Panc1 (cell line): ENCODE results near the gene SST.

Experiments
- POLR2AphosphoS5 ChIP-seq: IDR thresholded peaks from 2 replicates; pipeline ENCODE4 v1.6.1; 2012; ENCODE audit warnings: mild to moderate bottlenecking, low read depth, low read length, moderate library complexity
- SIN3A ChIP-seq: IDR thresholded peaks from 2 replicates; pipeline ENCODE4 v1.6.1; 2012; ENCODE audit warnings: low read depth, mild to moderate bottlenecking, low read length, moderate library complexity, borderline replicate concordance; ENCODE audit not compliant: insufficient read depth
- TF ChIP-seq, protein P1 (sequence below): fragments of 450-650 bp; IDR thresholded peaks from 2 replicates; pipeline ENCODE4 v1.5.1; 2017; ENCODE audit warnings: mild to moderate bottlenecking

DNA sequence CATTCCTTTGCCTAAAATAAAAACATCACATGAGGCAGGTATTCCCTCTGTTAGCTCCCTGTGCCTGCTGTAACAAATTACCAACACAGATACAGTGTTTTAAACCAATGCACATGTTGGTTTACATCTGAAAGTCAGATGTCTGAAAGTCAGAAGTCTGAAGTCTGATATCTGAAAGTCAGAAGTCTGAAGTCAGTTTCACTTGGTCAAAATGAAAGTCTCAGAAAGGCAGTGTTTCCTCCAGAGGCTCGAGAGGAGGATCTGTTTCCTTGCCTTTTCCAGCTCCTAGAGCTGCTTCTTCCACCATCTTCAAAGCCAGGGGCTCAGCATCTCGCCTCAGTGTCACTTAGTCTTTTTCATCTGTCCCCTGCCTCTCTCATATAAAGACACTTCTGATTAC is 22.0 kb downstream of the SST start:
- TF ChIP-seq SIN3A = no peak
- TF ChIP-seq, protein P1, sequence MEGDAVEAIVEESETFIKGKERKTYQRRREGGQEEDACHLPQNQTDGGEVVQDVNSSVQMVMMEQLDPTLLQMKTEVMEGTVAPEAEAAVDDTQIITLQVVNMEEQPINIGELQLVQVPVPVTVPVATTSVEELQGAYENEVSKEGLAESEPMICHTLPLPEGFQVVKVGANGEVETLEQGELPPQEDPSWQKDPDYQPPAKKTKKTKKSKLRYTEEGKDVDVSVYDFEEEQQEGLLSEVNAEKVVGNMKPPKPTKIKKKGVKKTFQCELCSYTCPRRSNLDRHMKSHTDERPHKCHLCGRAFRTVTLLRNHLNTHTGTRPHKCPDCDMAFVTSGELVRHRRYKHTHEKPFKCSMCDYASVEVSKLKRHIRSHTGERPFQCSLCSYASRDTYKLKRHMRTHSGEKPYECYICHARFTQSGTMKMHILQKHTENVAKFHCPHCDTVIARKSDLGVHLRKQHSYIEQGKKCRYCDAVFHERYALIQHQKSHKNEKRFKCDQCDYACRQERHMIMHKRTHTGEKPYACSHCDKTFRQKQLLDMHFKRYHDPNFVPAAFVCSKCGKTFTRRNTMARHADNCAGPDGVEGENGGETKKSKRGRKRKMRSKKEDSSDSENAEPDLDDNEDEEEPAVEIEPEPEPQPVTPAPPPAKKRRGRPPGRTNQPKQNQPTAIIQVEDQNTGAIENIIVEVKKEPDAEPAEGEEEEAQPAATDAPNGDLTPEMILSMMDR = no peak
- no peak for TF ChIP-seq POLR2AphosphoS5
